ENCODE data around the gene GCHFR. TPM values are rescaled to one million over a fixed set of nuclear protein-coding genes. Genes with fewer than 3 reads are reported as not detected.

Gene GCHFR
- total RNA-seq, 1 donor from 2014 or later = 23.0 TPM

DNA sequence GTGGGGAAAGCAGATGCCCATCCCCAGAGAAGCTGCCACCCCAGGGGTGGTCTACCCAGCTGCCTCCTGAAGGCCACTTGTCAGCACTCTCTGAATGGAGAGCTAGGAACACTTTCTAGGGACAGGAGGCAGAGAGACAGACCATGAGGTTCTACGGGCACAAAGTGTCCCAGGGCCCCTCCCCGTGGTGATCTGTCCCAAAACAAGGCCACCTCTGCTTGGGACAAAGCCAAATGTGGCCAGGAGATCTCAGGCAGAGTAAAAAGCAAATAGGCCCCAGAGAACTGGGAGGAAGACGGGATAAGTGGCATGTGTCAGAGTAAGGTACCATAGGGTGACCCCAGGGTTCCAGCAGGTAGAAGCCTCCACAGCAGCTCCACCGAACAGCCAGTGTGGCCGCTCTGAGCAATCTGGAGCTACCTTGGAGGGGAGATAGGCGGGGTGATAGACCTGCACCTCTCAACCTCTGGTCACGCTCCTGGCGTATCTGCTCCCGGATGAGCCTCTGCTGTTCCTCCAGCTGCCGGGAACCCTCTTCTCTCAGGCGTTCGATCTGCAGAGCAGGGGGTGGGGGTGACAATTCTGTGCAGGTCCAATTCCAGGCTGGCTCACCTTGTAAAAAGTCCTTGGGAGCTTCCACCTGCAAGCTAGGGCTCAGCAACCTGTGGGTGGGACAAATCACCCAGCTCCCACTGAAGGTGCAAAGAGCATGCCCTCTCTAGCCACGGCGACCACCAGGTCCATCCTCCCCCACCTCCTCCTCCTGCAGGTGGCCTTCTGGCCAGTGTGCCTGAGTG lies 12.1 kb downstream of the GCHFR start:
- no peak for DNase-seq (ENCODE audit: low read depth in 2 of 2)

DNA sequence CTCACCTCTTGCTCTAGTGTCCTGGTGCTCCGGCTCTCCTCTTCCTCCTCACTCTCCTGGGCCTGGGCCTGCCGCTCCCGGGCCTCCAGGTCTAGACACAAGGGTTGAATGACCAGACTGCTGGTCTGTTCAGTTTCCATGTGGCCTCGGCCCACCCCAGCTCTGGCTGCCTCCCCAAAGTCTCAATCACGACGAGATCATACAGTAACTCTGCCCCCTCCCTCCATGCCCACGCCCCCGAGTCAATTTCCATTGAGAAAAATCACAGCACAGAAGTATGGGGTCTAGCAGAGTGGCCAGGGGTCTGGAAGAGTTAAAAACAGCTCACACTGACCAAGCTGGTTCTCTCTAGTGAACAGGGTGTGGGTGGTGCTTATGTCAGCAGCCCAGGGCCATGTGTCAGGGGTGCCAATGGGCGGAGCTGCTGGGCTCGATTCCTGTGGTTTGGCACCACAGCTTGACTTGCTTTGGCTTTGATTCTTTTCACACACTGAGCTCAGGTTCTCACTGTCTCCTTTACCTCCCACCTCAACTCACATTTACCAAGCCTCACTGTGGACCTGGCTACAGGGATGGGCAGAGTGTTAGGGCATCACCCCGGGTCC lies 12.8 kb downstream of the GCHFR start:
- no peak for DNase-seq (ENCODE audit: low read depth in 2 of 2)

DNA sequence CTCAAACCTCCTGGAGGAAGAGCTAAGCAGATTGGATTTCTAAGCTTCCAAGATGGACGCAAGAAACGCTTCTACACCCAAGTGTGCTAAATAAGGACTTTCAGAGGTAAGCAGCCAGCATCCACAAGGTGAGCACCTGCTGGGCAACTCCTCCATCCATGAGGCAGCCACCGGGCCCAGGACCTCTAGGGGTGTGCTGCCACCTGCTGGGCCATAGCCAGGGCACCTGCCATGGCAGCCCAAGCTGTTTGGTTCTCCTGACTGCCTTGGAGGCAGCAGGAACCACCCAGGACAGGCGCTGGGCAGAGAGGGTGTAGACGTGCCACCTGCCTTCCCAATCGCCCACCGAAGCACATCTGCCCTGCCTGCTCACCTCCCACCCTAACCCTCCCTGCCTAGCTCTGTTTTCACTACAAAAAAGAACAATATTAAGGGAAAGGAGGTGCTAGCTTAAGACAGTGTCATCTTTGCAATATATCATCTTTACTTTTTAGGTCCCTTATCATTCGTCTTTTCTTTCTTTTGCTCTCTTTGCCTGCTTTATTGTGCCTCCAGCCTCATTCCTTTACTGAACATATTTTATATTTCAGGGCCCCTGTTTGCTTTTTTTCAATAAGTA lies 18.9 kb downstream of the GCHFR start:
- peak in 1 of 2 donors; percentile 71 for DNase-seq (ENCODE audit: low read depth in 2 of 2)

DNA sequence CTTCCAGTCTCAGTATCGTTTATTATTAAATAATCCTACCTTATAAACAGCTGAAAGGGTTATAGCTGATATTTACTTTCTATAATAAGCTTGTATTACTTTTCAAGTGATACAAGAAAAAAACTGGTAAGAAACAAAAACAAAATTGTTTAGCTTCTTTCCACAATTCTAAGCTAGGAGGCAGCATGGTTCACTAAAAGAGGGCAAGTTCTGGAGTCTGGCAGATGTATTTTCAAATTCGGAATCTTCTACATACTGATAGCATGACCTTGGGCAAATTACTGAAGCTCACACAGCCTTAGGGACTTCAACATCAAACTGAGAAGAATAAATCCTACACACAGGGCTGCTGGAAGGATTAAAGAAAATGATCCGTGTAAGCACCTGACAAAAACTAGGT lies 21.3 kb downstream of the GCHFR start:
- DNase-seq (ENCODE audit: low read depth in 2 of 2) = no peak

DNA sequence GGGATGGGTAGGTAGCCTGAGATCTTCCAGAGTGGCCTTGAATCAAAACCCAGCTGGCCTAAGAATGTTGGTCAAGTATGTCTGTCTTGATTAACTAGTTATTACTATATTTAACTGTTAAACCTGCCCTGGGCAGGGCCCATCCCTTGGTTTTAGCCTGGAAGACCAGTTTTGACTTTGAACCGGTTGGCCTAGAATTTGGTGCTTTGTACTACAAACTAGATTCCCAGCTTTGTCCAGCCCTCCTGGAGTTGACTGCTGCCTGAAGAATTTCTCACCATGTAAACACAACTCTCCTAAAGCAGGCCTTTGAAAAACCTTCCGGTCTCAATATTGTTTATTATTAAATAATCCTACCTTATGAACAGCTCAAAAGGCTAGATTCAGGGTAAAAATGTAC lies 21.9 kb downstream of the GCHFR start:
- no peak for DNase-seq (ENCODE audit: low read depth in 2 of 2)

DNA sequence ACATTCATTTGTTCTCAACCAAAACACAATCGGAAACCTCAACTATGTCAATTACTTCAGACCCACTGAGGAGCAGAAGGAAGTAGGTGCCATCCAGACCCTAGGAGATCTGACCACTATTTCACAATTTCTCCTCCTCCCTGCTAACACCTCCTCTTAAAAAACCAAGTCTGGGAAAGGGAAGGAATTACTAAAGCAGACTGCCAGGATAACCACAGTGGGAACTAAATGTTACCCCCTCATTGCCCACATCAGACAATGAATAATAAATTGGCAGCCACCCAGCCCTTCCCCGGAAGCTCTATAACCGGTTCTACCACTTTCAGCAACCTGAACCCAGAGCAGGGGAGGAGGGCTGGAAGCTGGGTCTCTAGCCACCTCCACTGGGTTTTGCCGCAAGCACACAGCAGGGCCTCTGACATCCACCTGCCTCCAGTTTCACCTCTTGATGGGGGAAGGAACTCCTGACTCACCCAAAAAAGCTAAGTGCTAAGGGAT lies 23.5 kb downstream of the GCHFR start:
- peak in 1 of 2 donors; percentile 63 for DNase-seq (ENCODE audit: low read depth in 2 of 2)

DNA sequence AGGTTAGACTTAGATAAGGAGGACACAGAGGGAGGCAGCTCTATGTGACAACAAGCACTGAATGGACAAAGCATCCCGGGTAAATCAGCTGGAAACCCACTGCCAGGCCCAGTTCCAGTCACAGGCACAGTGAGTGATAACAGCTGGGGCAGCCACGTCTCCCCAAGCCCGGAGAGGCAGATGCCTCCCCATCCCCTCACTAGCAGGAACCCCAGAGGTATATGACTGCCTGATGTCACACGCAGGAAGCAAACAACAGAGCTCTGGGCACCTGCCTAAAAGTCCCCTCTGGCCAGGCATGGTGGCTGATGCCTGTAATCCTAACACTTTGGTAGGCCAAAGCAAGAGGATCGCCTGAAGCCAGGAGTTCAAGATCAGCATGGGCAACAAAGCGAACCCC lies 24.1 kb downstream of the GCHFR start:
- no peak for DNase-seq (ENCODE audit: low read depth in 2 of 2)

DNA sequence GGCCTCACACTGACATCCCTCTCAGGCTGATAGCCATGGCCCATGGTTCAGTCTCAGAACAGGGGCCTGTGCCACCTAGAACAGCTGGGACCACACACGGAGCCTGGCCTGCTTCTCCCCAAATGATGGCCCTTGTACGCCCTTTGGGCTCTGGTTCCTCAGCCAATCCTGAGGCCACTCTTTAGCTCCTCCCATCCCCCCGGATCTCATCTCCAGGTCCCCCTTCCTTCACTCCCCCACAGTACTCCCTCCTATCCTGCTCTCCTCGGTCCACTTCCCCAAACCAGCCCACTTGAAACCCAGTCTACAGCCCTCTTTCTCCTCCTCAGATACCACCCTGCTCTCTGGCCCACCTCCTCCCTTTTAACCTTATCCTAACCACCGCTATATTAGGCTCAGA lies 25.3 kb downstream of the GCHFR start:
- no peak for DNase-seq (ENCODE audit: low read depth in 2 of 2)

DNA sequence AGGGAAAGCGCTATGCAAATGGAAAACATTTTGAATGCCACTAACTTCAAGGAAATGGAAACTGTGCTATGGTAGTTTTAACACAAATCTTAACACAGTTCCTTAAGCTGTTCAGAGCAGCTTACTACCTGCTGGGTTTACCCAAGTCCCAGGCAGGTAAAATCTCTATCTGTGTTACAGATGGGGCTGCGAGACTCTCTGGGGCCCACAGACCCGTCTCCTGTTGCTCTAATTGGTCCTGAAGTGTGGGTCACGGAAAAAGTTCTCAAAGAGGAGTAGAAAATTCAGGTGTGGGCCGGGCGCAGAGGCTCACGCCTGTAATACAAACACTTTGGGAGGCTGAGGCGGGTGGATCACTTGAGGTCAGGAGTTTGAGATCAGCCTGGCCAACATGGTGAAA lies 26.1 kb downstream of the GCHFR start:
- DNase-seq (ENCODE audit: low read depth in 2 of 2) = no peak

DNA sequence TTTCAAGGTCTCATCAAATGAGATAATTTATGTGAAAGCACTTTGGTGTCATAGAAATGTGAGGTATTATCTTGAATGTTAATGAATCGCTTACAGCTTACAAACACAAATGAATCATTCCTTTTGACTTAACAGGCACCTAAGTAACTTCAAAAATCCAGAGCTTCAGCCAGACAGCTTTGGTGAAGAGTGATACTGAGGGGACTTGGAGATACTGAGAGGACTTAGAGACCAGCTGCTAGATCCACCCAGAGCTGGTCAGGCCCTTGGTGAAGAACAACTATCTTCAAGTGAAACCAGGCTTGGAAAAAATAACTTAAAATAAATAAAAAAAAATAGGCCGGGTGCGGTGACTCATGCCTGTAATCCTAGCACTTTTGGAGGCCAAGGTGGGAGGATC lies 26.9 kb downstream of the GCHFR start:
- DNase-seq (ENCODE audit: low read depth in 2 of 2) = no peak

DNA sequence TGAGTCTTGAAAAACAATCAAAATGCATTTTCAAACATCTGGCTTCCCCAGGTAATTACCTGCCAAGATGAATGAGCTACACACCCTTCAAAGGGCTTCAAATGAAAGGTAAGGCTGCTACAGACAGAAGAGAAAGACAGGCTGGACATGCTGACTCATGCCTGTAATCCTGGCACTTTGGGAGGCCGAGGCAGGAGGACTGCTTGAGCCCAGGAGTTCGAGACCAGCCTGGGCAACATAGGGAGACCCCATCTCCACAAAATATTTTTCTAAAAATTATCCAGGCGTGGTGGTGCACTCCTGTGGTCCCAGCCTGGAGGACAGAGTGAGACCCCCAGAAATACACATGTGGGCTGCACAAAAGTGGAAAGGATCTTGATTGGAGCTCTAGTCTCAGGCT lies 28.5 kb downstream of the GCHFR start:
- no peak for DNase-seq (ENCODE audit: low read depth in 2 of 2)

DNA sequence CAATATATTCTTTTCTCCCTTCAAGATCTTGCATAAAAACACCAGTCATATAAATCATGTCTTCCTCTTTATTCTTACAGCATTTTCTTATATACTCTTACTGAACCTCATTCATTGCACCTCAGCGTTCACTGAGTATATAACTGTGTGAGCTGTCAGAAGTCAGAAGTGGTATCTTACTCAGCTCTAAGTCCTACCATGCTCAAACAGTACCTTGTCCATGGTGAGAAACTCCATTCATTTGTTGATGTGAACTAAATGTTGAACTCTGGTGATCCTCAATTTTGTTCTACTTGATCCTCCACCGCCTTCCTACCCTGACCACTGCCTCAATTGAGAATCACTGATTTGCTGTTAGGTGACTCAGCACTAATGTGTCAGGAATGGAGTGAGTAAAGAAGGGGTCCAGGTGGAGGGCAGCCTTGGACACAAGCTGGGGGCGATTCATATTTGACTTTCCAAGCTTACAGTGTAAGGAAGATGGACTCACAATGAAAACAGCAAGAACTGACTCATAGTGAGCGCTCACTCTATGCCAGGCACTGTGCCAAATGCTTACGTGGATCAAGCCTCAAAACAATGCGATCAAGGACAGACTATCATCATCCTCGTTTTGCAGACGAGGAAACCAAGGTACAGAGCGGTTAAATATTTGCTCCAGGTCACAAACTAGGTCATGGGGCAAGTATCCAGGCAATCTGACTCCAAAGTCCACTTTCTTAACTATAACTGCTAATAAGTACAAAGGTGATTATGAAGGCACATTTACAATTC lies 29.5 kb downstream of the GCHFR start:
- peak; percentile 91 to 99 for DNase-seq (ENCODE audit: low read depth in 2 of 2)

DNA sequence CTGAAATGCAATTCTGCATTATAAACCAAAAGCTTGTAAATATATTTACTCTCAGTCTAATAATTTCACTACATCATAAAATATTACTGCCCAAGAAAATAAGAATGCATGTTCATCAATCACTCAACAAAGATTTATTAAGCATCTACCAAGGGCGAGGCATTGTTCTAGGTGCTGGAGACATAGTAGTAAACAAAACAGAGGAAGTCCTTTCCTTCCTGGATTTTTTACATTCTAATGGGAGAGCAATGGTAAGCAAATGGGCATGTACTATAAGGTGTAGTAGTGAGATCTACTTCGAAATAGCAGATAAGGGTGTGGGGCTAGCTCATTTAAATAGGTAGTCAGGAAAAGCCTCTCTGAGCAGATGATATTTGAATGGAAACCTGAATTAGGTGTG lies 32.2 kb downstream of the GCHFR start:
- DNase-seq (ENCODE audit: low read depth in 2 of 2) = peak in 1 of 2 donors; percentile 85

DNA sequence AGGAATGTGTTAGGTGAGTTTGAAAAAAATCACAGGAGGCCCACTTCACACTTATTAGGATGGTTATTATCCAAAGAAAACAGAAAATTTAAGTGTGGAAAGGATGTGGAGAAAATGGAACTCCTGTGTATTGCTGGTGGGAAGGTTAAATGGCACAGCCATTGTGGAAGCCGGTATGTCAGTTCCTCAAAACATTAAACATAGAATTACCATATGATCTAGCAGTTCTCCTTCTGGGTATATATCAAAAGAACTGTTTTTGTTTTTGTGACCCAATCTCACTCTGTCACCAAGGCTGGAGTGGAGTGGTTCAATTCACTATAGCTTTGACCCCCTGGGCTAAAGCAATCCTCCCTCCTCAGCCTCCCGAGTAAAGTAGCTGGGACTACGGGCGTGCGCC lies 32.6 kb downstream of the GCHFR start:
- DNase-seq (ENCODE audit: low read depth in 2 of 2) = peak in 1 of 2 donors; percentile 15

DNA sequence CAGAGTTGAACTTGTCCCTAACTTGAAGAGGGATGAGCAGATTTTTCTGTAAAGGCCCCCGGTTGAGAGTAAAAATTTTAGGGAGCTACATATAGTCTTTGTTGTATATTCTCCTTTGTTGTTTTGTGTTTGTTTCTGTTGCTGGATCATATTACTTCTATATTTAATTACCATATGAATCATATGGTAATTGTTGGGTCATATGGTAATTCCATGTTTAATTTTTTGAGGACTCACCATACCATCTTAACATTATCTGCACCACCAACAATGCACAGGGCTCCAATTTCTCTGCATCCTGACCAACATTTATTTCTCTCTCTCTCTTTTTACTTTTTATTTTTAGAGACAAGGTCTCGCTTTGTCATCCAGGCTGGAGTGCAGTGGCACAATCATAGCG lies 35.7 kb downstream of the GCHFR start:
- DNase-seq (ENCODE audit: low read depth in 2 of 2) = no peak

DNA sequence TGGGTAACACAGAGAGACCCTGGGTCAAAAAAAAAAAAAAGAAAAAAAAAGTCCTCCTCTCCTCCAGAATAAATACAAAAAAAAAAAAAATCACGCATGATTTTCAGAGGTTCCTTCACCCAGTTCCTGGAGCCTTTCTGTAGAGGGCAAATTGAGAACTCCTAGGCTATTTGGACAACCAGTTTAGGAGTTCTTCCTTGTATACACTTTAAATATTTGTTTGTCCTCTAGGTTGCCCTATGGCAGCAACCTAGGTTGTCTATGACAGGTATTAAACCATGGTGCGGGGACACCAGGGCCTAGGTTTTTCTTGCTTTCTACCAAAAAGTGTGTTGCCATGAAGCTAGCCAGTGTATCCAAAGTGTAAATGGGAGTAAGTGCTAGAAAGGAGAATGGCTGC lies 39.2 kb downstream of the GCHFR start:
- no peak for DNase-seq (ENCODE audit: low read depth in 2 of 2)

DNA sequence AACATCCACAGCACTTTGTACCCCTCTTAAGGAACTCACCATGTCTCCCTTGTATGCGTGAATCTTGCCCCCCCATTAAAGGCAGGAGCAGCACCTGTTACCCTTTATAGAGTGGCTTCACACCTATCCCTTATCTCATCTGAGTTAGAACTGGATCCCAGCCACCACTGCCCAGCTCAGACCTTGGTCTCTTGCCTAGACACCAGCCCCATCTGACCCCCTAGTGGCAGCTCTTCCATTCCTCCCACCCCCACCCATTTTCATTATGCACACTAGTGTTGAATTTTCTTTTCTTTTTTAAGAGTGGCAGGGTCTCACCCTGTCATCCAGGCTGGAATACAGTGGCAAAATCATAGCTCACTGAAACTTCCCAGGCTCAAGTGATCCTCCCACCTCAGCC lies 39.8 kb downstream of the GCHFR start:
- no peak for DNase-seq (ENCODE audit: low read depth in 2 of 2)

DNA sequence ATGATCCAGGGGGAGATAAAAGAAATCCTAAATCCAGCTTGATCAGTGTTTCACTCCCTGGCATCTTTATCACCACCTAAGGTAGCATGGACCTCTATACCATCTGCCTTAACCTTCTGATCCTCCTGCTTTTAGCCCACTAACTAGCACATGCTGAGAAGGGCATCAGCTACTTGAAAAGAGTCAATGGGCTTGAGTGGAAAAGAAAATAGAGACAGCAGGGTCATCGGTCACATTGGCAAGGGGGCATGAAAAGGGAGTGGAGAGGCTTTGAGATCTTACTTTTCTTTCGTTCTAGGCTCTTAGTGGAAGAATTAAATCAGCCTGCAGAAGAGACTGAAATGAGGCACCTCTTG lies 42.8 kb downstream of the GCHFR start:
- DNase-seq (ENCODE audit: low read depth in 2 of 2) = no peak

DNA sequence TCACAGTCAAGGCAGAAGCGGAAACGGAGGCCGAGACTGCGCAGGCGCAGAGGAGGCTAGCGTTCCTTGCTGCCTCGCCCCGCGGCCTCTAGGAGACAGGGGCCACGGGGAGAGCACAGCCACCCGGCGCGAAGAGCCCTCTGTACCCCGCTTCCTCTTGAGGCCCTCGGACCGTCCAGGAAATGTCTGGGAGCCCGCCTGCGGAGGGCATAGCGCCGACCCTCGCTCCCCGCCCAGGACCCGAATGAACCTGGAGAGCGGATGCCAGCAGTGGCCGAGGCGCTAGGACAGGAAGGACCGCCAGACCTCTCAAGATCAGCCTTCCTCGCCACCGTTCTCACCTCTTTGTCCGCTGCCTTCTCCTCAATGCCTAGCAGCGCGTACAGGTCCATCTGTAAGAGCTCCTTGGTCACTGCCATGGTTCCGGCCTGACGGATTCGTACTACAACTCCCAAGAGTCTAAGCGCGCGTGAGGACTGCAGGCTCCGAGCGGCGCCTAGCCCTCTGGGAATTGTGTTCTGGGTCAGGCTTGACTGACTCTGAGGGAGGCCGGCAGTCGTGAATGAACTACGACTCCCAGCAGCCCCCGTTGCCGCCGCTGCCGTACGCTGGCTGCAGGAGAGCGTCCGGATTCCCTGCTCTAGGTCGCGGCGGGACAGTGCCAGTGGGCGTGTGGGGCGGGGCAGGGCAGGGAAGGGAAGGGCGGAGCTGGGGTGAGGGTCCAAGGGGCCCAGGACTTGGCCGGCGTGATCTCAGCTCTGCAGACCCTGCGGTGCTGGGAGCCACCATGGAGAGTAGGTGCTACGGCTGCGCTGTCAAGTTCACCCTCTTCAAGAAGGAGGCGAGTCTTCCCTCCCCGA lies 43.4 kb downstream of the GCHFR start, which contains the start of the genes DNAJC17 and ZFYVE19:
Gene DNAJC17 (minus strand): TSS at position 446 of the 860 bp plus-strand sequence. CDS start 27 bp downstream, at position 419.
Gene ZFYVE19 (plus strand): TSS at position 62 of the 860 bp plus-strand sequence. CDS start 501 bp downstream, at position 563.
- DNase-seq (ENCODE audit: low read depth in 2 of 2) = peak; percentile 95 to 99

DNA sequence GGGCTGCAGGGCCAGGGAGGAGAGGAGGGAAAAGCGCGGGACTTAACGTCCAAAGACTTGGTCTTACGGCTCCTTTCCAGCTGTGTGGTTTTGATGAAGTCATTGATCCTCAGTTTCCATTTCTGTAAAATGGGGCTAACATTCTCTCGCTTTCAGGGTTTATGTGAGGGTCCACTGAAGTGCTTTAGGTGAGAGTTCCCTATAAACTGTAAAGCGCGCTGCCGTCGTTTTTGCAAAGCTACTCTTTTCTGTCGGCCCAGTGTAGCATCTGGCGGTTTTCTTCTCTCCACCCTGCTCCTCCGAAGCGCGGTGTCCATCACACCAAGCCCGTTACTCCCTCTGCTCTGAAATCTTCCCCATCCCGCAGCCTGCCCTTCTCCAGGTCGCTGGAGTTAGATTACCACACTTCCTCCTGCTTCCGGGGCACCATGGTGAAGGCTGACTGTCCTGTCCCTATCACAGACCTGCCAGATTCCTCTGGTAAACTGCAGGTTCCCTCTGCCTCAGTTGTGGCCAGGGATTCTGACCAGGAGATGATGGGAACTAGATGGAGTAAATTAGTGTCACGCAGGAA lies 44.1 kb downstream of the GCHFR start:
- DNase-seq (ENCODE audit: low read depth in 2 of 2) = no peak
